Measurements from ENCODE around the gene SLC25A51.

The SLC25A51 gene

GRCh38 chr9:37944266-37944650, 40.3 kb upstream of the SLC25A51 start:
- no peak overlapping the region for H3K4me3 ChIP-seq (replicated peaks; ENCODE audit: low read depth, low read length)
- TF ChIP-seq CTCF (IDR thresholded peaks at IDR 0.05; ENCODE audit: low read length, missing control alignments), result no peak
- peak; percentile 49 for DNase-seq (ENCODE audit: low read depth)

DNA sequence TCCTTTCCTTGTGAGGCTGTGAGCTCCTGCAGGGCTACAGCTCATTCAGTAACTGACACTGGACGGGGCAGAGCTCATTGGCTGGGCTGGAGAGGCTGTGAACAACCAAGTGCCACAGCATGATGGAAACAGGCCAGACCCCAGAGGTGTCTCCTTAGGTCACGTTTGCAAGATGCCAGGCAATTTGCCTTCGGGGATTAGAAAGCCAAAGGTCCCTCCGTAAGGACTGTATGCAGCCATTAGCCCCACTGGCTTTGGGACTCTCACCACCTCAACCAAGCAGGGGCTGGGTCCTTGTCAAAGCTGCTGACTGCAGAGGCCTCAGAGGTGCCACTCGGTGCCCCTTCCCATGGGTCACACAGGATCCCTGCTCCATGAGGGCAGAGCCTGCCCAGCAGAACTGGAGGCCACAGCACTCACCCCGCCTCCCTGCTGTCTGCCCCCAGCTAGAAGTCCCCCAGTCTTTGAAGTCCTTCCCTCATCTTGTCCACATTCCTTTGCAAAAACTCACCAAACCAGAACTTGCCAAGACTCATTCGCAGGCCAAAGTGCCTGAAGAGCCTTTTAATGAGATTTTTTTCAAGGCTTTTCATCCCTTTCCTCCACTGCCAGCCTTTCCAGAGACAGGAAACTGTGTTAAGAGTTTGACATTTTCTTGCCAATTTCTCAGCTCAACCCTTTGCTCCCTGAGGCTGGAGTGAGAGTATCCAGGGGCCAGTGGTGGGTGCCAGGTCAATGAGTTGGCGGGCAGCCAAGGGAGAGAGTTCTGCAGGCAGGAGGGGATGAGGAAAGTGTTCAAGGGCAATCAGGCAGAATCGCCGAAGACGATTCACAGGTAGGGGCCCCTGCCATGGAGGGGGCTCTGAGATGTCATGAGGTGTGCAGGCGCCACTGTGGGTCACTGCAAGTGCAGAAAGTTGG, 39.7 kb upstream of the SLC25A51 start:
- no peak overlapping the region for H3K4me3 ChIP-seq (replicated peaks; ENCODE audit: low read depth, low read length)
- DNase-seq (ENCODE audit: low read depth), result peak; percentile 91
- TF ChIP-seq CTCF (IDR thresholded peaks at IDR 0.05; ENCODE audit: low read length, missing control alignments), result no peak

DNA sequence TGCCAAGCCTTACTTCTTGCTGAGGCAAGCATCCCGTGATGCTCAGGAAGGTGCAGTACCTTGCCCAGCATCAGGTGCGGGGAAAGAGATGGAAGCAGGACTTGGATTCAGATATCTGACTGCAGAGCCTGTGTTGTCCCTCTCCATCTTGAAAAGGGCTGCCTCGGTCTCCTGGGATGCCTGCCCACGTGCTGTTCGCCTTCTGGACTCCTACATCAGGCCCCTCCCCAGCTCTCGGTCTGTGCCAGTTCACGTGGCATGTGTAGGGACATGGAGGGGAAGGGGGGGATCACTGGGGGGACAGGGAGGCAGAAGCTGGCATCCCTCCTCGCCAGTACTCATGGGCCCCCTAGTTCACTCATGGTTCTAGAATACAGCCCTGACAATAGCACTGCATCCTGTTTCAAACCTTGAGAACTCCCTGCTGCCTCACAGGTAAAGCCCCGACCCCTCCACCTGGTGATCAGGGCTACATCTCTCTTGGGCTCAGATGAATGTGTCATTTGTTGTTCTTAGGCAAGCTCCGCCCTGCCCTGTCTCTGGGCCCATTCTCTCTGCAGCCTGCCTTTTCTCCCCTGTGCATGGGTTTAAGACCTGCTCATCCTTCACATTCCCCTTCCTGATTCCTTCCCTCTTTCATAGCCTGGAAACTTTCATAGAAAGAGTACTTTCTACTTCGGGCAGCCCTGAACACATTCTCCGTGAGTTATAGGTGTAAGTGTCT, 38.9 kb upstream of the SLC25A51 start:
- H3K4me3 ChIP-seq (replicated peaks; ENCODE audit: low read depth, low read length), result no peak overlapping the region
- DNase-seq (ENCODE audit: low read depth), result no peak
- TF ChIP-seq CTCF (IDR thresholded peaks at IDR 0.05; ENCODE audit: low read length, missing control alignments), result no peak

DNA sequence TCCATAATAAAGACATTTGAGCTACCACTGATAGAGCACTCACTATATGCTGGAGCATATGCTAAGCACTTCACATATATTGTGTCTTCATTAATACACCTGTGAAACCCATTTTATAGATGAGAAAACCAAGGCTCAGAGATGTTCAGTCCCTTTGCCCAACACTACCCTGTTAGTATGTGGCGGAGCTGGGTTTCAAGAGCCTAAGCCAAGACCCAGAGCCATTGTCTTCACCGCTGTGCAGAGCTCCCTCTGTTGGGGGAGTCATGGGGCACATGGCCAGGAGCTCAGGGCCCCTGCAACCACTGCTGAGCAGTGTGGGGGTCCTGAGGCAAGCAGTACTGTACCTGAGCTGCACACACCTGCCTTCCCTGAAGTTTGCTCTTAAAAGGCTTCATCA, 37.3 kb upstream of the SLC25A51 start:
- no peak overlapping the region for H3K4me3 ChIP-seq (replicated peaks; ENCODE audit: low read depth, low read length)
- DNase-seq (ENCODE audit: low read depth), result no peak
- TF ChIP-seq CTCF (IDR thresholded peaks at IDR 0.05; ENCODE audit: low read length, missing control alignments), result no peak

DNA sequence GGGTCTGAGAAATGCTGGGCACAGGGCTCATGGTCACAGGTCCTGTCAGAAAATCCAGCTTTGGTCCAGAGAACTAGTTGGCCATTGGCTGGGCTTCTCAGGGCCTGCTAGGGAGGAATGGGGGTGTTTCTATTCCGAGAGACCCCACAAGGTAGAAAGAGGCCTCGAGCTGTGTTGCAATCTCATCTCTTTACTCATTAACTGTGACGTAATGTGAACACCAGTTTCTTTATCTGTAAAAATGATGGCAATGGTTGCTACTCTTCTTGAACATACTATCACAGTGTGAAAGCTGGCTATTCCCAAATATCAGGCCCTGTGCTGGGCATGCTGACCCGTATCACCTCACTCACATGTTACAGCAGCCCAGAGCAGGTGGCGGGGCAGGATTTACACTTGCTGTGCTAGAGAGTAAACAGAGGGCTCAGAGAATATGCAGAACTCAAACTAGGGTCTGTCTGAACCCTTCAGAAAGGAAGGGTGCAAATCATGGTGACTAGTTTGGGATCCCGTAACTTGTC, 35.7 kb upstream of the SLC25A51 start:
- DNase-seq (ENCODE audit: low read depth), result peak; percentile 47
- H3K4me3 ChIP-seq (replicated peaks; ENCODE audit: low read depth, low read length), result no peak overlapping the region
- TF ChIP-seq CTCF (IDR thresholded peaks at IDR 0.05; ENCODE audit: low read length, missing control alignments), result no peak

- no peak for TF ChIP-seq CTCF (IDR thresholded peaks at IDR 0.05; ENCODE audit: low read length, missing control alignments)
- peak; percentile 78 for DNase-seq (ENCODE audit: low read depth)
- H3K4me3 ChIP-seq (replicated peaks; ENCODE audit: low read depth, low read length), result no peak overlapping the region
Measured at GRCh38 chr9:37938121-37938891, 34.4 kb upstream of the SLC25A51 start.
